Measurements from ENCODE around the gene SHISA7.

- no peak for TF ChIP-seq CTCF (IDR thresholded peaks at IDR 0.05)
- TF ChIP-seq POLR2A (IDR thresholded peaks at IDR 0.05), result no peak
Observed at GRCh38 chr19:55451163-55451964, 8.3 kb upstream of the SHISA7 start.

Data from uterus (tissue), 2 donors.